HG02938 (cell line): ENCODE measurements around the gene ALG2.
"Not testable (repeated sequence)": the region's sequence is repeated elsewhere in the genome, so short reads cannot be mapped to it uniquely, and the experiment has no call there.

Experiments used
- ATAC-seq: cut with Tn5 transposase; IDR thresholded peaks from one replicate; pipeline ENCODE4 v1.9.1; 2021; ENCODE audit warnings: mild to moderate bottlenecking, moderate library complexity; ENCODE audit not compliant: unreplicated experiment

The ALG2 gene

GRCh38 chr9:99197124-99197630 lies 24.6 kb downstream of the ALG2 start:
- no peak for ATAC-seq

- ATAC-seq: not testable (repeated sequence)
Observed at GRCh38 chr9:99196484-99196883, 25.3 kb downstream of the ALG2 start.

- no peak for ATAC-seq
Observed at GRCh38 chr9:99193466-99193821, 28.3 kb downstream of the ALG2 start.

- ATAC-seq: no peak
Observed at GRCh38 chr9:99192786-99193465, 28.8 kb downstream of the ALG2 start.

- ATAC-seq: no peak
Observed at GRCh38 chr9:99190597-99191283, 31.0 kb downstream of the ALG2 start.

GRCh38 chr9:99189887-99190596 lies 31.7 kb downstream of the ALG2 start:
- ATAC-seq: no peak

- ATAC-seq: no peak
Observed at GRCh38 chr9:99189186-99189585, 32.6 kb downstream of the ALG2 start.

- ATAC-seq: no peak
Observed at GRCh38 chr9:99187311-99187710, 34.4 kb downstream of the ALG2 start.

GRCh38 chr9:99185934-99186333 lies 35.8 kb downstream of the ALG2 start:
- no peak for ATAC-seq

- no peak for ATAC-seq
Observed at GRCh38 chr9:99185348-99185632, 36.5 kb downstream of the ALG2 start.

GRCh38 chr9:99184475-99185347 lies 37.0 kb downstream of the ALG2 start:
- ATAC-seq: peak; percentile 63

GRCh38 chr9:99184110-99184474 lies 37.6 kb downstream of the ALG2 start:
- ATAC-seq: no peak

- ATAC-seq: no peak
Observed at GRCh38 chr9:99183616-99184015, 38.1 kb downstream of the ALG2 start.

- no peak for ATAC-seq
Observed at GRCh38 chr9:99182356-99182755, 39.4 kb downstream of the ALG2 start.

GRCh38 chr9:99181621-99182020 lies 40.1 kb downstream of the ALG2 start:
- peak; percentile 34 for ATAC-seq

GRCh38 chr9:99181206-99181605 lies 40.5 kb downstream of the ALG2 start:
- ATAC-seq: no peak

GRCh38 chr9:99180662-99181061 lies 41.1 kb downstream of the ALG2 start:
- no peak for ATAC-seq

- peak; percentile 37 for ATAC-seq
Observed at GRCh38 chr9:99180199-99180598, 41.5 kb downstream of the ALG2 start.

- no peak for ATAC-seq
Observed at GRCh38 chr9:99178912-99179872, 42.5 kb downstream of the ALG2 start.
